Measurements from ENCODE around the gene DET1.
"Not testable (repeated sequence)": the region's sequence is repeated elsewhere in the genome, so short reads cannot be mapped to it uniquely, and the experiment has no call there.

DET1 gene

DNA sequence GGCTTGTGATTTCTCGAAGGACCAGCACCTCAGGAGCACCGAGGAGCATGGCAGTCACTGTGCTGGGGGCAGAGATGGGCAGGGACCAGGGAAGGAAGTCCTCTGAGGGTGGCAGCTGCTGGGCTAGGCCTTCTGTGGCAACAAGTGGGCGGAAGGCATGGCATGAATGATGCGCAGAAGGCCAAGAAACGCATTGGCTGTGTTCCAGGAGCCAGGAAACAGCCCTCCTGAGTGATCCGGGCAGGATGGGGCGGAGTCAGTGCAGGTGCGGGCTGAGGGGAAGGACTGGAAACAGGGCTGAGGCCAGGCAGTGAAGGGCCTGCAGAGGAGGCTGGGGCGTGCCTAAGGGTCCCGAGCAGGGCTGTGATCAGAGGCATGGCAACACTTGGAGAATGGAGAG is 55.3 kb downstream of the DET1 start:
- DNase-seq: peak; percentile 24

DNA sequence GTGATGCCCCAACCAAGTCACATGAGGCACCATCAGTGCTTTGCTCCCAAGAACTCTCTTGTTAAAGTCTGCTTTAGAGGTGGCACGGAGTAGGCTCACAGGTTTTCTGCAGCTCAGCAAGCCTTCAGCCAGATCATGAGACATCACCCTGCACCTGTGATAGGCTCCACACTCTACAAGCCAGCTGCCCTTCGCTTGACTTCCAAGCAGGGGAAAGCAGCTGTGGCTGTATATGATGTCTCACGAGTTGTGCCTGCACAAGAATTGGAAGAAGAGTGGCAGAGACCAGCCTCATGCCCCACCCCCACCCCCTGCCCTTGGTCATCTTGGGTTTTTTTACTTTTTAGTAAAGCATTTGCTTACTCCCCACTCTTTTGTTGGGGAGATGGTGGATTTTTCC is 56.4 kb downstream of the DET1 start:
- no peak for DNase-seq

DNA sequence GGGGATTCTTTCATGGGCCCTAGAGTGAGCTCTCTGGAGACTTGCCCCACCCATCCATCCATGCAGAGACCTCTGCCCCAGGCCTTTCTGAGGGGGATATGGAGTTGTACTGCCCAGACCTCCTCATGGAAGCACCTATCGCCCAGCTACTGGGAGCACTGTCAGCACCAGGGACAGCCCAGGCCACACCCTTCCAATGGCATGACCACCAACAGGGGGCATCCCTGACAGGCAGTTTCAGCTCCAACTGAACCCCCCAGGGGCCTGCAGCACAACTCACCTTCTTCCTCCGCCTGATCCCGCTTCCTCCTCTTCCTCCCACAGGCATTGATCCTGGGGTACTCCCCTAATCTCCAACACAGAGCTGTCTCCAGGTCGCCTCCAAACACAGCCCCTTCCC is 57.2 kb downstream of the DET1 start:
- DNase-seq: no peak

DNA sequence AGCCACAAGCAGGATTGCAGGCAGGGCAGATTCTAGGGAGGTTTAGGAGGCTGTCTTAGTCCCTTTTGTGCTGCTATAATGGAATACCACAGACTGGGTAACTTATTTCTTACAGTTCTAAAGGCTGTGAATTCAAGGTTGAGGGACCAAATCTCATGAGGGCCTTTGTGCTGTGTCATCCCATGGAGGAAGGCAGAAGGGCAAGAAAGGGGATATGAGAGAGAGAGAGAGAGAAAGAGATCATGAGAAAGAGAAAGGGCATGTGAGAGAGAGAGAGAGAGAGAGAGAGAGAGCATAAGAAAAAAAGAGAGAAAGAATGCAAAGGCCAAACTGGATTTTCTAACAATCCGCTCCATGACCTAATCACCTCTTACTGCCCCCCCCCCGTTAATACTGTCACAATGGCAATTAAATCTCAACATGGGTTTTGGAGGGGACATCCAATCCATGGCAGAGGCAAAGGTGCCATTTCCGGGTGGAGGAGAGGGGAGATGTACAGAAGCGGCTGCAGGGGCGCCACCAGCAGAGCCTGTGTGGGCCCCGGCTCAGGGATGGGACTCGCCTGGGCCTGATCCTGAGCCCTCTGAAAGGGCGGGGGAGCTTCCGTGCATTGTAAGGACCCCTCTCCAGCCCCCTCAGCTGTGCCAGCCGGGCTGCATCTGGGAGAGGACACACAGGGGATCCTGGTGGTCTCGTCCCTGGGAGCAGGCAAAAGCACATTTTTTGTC is 58.5 kb downstream of the DET1 start:
- no peak for DNase-seq

DNA sequence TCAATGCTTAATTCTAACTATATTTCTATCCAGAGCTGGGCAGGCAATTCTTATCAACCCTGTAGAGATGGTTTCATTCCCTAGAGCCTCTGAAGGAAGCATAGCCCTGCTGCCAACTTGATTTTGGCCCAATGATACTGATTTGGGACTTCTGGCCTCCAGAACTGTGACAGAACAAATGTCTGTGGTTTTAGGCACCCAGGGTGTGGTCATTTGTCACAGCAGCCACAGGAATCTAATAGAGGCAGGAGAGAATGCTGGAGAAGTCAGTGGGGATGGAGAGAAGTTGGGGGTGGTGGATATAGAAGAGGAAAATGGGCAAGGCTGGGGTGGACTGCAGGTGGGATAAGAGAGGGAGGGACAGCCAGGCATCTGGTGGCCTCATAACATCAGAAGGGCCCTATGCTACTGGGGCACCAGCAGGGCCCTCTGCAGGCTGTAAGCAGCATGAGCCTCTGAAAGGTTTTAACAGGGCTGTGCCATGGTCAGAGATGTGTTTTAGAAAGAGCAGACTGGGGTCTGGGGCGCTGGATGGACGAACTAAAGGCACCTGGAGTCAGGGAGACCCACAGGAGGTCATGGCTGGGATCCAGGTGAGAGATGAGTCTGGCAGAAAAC is 59.2 kb downstream of the DET1 start:
- DNase-seq: no peak

DNA sequence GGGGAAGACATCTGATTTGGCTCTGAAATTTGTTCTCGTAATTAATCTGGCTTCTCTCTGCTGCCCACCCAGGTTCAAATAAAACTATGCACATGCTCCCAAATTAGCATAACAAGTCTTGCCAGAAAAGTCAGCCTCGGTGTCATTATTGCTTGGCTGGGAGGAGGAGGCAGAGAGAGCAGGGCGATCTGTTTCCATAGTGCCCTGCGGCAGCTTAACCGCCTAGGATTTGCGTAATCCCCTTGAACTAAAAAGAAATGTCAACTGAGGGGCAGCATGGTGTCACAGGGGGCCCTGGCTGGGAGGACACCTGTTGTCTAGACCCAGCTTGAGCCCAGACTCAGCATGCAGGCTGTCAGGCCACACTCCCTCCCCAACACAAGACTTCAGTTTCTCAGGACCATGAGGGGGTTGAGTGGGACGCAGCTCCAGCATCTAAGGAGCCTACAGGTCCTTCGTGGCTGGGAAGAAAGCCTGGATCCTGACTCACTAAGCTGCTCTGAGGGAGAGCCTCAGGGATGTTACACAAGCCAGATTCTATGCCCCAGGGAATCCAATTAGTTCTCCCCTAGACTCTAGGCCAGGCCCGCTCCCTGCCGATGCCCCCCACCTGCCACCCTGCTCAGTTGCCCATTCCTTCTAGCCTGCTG is 61.7 kb downstream of the DET1 start:
- DNase-seq: no peak

DNA sequence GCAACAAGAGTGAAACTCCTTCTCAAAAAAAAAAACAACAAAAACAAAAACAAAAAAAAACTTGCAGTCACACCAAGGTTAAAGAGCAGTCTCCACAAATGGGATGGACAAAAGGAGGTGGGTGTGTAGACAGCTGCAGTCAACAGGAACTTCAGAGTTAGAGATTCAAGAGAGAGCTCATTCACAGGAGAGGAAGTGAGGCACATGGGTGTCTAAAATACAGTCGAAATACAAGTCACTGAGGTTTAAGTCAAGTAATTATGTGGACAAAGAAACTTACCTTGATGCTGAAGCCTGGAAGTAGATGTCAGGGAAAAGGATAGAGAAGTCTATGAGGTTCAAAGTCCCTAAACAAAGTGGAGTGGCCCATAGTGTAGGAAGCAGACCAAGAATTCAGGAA is 64.2 kb downstream of the DET1 start:
- DNase-seq: no peak

DNA sequence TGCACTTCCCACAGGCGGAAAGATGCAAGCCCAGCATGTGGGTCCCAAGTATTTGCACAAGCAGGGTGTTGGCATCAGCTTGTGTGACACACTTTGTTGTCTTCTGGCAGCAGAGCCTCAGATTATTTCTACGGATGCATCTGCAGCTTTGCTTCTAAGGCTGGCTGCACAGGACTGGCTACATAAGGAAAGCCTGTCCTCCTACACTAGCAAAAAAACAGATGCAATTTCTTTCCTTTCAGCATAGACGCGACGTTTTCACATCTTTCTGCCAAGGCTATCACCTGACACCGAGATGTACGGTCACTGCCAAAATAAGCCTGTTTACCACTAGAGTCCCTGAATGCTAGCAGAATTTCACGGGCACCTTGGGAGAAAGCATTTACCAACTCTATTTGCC is 65.5 kb downstream of the DET1 start:
- no peak for DNase-seq

DNA sequence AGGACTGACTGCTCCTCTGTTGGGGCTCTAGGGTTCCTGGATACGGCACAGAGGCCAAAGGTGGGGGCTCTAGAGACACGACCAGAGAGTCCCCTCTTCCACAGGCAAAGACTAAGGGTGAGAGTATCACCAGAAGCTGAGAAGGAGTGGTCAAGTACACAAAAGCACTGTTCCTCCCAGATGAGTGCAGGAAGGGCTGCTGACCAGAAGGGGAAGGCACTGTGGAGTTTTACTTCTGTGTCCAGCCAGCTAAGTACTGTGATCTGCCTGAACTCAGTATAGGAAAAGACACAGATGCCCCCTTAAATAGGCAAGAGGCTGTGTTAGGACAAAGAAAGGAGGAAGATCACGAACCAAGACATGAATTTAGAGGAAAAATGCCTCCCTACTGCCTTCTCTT is 67.3 kb downstream of the DET1 start:
- peak; percentile 5 for DNase-seq

DNA sequence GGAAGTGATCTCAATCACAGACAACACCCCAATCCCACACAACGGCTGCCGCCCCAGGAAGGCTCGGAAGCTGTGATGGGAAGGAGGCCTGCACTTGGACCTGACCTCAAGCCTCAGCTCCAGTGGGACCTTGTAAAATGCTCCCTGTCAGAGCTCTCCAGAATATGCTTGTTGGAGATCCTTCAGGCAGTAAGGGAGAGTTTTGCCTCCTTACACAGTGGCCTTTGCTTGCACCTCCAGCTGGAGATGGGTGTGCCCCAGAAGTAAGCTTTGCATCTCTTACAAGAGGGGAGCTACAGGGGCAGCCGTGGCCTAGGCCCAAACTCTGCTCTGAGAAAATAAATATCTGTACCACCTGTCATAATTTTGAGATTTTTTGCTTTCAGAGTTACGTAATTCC is 68.6 kb downstream of the DET1 start:
- DNase-seq: no peak

DNA sequence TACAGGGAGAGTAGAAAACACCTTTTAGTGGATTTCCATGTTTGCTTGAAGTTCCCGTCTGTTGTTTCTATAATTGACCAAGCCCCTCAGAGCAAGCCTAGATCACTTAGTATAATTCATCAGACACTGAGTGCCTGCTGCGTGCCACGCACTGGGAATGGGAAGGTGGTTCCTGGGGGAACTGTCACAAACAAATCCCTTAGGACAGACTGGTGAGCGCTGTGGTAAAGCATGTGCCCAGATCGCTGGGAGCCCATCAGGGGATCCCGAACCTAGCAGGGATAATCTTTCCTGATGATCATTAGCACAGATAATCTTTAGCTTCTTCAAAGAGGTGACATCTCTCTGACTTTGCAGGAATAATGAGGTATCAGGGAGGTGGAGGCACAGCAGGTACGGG is 69.4 kb downstream of the DET1 start:
- no peak for DNase-seq

DNA sequence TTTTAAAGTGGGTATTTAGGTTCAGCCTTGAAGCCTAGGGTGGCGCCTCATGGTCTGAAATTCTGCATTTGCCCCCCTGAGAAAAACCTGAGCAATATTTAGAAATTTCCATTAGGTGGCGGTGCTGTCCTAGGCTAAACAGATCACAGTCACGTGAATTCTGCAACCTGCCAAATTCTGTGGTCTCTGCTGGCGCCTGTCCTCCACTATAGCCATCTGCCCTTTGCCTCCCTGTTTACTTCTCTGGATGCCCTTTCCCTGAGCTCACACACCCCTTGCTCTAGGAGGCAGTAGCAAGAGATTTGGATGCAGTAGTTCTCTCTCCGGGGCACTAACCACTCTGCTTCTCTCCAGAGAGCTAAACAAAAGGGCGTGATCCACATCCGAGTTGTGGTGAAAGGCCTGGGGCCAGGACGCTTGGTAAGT is 69.8 kb downstream of the DET1 start:
- peak; percentile 66 for DNase-seq

DNA sequence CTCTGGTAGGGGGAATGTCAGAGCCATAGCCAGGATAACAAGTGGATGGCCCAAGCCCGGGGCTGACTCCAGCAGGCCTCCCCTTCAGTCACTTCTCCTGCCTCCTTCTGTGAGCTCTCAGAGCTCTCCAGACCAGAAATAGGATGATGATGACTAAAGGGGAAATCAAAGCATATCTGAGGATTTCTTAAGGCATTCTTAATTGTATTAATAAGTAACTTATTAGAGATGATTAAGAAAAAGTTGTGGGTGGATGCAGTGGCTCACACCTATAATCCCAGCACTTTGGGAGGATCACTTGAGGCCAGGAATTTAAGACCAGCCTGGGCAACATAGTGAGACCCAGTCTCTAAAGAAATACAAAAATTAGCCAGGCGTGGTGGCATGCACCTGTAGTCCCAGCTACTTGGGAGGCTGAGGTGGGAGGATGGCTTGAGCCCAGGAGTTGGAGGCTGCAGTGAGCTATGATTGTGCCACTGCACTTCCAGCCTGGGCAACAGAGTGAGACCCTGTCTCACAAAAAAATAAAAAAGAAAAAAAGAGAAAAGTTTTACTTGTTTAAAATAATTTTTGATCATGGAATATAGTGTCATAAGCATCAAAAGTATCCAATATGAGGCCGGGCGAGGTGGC is 72.7 kb downstream of the DET1 start:
- DNase-seq: not testable (repeated sequence)

DNA sequence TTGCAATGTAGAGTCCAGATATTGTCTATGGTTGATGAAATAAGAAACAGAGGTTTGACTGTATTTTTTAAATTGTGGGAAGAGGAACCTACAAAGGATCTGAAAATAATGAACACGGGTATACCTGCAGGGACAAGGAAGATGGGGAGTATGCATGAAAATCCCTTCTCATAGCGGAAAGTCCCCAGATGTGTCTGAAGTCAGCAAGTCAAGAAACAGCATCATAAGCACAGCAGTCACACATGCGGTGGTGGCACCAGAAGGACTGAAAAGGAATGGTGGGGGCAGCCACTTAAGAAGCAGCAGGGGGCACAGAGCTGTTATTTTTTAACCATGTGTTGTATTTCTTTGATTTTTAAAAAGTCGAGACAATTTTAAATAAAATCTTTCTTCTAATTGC is 74.3 kb downstream of the DET1 start:
- no peak for DNase-seq

DNA sequence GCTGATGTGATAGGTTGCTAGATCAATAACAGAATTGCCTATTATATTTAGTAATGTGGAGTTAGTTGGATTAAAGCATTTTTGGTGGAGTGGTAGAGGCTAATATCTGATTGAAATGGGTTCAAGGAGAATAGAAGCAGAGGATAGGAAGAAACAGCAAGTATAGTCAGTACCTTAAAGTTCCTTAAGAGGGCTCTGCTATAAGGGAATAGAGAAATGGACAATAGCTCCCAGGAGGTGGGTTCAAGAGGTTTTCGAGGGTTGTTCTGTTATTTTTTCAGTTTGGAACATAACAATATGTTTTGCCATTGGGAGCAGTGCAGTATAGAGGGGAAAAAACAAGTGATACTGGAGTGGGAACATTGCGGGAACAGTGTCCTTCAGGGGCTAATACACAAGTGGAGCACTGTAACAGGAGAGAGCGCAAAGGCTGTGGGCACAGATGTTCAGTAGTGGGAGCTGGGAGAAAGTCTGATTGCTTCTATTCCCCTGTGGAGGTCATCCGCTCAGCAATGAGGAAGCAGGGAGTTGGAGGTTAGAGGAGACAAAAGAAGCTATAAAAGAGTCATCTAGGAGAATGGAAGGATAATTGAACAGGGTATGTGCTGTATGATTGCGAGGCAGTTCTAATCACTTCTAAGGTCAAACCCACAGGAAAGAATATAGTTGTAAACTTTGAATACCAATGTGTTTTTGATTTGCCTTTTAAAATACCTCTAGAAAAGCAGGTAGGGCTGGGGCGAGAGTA is 75.7 kb downstream of the DET1 start:
- no peak for DNase-seq

DNA sequence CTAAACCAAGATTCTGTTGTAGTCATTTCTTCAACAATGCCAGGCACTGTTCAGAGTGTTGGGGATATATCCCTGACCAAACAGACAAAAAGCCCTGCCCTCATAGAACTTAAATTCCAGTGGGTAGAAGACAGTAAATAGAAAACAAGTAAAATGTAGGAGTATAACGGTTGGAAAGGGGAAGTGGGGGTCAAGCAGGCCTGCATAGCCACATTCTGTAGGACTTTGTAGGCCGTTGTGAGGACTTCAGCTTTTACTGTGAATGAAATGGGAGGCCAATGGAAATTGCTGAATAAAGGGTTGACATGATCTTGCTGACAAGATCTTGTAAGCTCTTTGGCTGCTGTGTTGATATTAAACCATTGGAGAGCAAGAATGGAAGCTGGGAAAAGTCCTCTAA is 77.2 kb downstream of the DET1 start:
- DNase-seq: no peak

DNA sequence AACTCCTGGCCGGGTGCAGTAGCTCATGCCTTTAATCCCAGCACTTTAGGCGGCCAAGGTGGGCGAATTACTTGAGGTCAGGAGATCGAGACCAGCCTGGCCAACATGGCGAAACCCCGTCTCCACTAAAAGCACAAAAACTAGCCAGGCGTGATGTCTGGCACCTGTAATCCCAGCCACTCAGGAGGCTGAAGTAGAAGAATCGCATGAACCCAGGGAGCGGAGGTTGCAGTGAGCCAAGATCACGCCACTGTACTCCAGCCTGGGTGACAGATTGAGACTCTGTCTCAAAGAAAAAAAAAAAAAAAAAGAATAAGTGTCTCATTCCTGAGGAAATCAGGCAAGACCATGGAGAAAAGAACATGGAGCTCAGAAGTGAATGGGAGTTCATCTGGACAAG is 77.8 kb downstream of the DET1 start:
- DNase-seq: not testable (repeated sequence)

DNA sequence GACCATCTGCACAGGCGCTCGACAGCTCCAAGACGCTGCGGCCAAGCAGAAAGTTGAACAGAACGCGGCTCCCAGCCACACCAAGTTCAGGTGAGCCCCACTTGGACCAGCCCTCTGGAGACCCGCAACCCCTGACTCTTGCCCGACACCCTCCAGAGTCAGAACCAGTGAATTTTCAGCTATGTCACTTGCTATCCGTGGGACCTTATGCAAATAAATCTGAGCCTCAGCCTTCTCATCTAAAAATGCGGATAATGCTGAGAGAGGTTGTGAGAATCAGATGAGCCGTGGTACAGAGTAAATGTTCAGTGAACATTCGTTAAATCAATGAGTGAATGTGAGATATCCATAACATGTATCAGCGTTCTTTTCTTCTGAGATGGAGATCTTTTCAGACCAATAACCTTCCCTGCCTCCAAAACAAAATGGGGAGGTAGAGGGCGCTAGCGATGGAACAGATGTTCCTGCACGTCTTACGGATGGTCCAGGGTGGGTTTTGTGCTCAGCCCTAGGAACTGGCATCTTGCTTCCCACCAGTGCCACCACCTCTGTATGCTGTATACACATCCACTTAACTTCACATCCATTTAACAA is 78.4 kb downstream of the DET1 start:
- peak; percentile 29 for DNase-seq

DNA sequence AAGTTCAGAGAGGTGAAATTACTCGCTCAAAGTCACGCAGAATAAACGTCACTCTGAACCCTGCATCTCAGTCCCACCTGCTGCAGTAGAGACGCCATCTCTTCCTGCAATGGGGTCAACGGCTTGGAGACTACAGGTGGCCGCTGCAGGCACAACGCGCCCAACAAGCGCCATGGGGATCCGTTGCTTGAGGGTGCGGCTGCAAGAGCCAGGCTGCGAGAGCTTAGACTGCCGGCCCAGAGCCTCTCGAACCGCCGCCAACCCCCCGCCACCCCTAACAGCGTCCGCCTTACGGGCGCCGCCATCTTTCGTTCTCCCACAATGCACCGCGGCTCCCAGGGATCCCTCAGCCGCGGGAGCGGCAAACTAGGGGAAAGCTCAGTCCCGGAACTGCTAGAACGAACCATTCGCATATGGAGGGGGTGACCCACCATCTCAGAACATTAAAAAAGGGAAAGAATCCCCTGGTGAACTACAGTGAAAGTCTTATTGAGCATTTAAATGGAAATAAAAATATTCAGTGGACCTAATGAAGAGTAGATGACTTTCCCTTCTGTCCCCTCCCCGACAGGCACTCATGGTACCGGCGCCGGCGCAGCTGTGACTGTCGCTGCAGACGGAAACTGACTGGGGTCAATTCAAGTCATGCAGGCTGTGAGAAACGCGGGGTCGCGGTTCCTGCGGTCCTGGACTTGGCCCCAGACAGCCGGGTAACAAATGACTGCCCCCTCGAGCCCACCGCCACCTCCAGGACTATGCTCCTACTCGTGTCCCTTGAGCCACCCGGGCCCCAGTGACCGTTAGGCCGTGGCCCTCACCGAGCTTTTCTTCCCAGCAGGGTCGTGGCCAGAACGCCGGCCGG is 79.2 kb downstream of the DET1 start, which contains the start of the genes MRPL46 and MRPS11:
TSS of gene MRPL46 (minus strand) at position 316 of the 862 bp plus-strand sequence. CDS start at position 305, 11 bp downstream.
TSS of gene MRPS11 (plus strand) at position 636 of the 862 bp plus-strand sequence. CDS start at position 646, 10 bp downstream.
- peak; percentile 91 for DNase-seq

DNA sequence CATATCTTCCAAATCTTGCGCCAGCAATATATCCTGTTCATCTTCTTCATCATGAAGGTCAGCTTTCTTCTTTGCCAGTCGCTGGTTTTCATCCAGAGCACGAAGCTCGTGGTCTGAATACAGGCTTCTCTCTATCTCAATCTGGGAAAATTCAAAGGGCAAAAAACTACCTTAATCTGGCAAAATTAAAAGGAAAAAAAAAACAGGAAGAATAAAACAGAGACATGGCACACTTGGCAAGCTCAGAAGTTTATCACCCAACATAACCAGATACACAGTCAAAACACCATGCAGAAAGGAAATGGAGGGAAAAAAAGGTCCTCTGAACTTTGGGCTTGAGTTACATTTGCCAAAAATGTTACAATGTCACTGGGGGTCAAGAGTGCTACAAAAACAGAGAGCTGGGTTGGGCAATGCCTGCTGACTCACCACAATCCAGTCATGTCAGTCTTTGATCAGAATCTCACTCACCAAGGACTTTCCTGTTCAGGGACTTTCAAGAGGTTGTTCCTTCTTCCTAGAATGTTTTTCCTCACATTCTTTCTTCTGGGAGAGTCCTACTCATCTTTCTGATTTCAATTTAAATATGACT is 80.8 kb downstream of the DET1 start:
- no peak for DNase-seq

Measured in DMS53 (cell line).